ENCODE data around the gene ADIPOQ.
"Not testable (repeated sequence)": the region's sequence is repeated elsewhere in the genome, so short reads cannot be mapped to it uniquely, and the experiment has no call there.

Gene ADIPOQ

DNA sequence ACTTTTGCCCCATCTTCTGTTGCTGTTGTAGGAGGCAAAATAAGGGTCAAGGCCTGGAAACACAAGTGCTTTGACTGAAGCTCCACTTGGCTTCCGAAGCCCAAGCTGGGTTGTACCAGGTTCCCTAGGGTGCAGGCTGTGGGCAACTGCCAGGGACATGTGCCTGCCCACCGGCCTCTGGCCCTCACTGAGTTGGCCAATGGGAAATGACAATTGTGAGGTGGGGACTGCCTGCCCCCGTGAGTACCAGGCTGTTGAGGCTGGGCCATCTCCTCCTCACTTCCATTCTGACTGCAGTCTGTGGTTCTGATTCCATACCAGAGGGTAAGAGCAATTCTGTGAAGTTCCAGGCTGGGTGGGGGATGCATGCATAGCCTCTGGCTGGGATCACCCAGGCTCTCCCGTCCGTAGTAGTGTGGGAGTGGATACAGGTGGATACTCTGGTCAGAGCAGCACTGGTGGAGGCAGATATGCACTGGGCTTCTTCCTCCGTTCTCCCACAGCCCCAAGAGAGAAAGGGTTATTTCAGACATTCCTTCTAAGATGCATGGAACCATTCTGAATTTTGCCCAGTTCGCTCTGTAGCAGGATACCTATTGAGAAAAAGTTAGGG lies at the start of gene ADIPOQ:
ADIPOQ (plus strand) TSS at position 285 of the 613 bp plus-strand sequence. CDS start 10,349 bp downstream, outside the sequence.
- DNase-seq (ENCODE audit: low read depth): no peak

DNA sequence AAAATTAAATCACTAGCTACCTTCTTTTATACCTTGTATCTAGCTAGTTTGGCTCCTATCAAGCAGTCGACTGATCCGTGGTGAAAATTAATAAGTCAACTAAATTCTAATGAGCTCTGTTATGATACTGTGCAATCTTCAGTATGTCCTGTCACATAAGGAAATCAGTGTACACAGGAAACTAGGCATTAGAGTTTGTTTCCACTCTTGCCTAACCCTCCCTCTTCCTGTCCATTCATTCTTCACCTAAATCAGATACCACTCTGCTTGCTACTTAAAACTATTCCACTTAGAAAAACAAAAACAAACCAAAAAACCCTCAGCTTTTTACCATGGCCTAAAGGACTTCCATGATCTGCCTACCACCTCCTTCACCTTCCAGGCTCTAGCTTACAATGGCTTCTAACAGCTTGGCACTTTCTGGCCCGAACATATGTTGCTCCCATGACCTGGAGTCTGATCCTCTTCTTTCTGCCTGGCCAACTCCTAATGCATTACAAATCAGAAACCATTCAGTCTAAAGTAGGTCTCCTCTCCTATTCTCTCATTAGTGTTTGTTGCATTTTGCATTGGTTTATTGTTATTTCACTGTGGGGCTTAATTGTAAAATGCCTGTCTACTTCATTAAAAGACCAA lies 44.2 kb upstream of the ADIPOQ start:
- DNase-seq (ENCODE audit: low read depth): no peak

DNA sequence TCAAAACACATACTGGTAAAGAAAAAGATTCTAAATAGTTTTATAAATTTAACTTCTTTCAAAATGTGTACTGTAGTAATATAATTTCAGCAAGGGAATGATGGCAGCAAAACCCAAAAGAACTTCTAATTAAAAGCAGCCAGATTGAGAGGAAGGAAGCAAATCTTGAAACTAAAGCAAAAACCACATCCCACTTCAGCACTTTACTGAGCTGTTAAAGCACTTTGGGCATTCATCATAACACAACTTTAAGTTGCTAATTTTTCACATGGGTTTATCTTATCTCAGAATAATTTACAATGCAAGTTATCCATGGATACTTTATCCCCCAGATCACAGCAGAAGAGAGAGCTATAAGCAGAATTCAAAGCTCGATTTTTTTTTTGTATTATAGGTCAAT lies 42.2 kb upstream of the ADIPOQ start:
- no peak for DNase-seq (ENCODE audit: low read depth)

DNA sequence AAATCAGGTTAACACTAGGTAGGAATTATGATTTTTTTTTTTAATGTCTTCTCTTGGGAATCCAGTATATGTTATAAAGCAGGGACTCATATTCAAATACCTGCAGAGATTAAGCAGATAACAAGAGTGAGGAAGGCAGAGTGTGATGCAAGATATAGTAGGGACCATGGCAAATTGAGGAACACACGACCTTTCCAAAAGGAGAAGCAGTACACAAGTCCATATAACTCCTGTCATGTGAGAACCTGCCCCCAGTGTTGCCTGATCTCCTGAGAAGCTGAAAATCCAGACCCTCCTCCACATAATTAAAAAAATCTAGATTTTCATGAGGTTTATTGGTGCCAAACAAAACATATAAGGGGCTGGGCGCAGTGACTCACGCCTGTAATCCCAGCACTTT lies 39.8 kb upstream of the ADIPOQ start:
- no peak for DNase-seq (ENCODE audit: low read depth)

DNA sequence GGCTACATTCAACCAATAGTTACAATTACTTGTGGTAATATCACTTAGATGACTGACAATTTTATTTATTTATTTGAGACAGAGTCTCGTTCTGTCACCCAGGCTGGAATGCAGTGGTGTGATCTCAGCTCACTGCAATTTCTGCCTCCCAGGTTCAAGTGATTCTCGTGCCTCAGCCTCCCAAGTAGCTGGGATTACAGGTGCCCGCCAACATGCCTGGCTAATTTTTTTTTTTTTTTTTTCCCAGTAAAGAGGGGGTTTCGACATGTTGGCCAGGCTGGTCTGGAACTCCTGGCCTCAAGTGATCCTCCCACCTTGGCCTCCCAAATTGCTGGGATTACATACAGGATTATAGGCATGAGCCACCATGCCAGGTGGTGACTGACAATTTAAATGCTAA lies 39.1 kb upstream of the ADIPOQ start:
- DNase-seq (ENCODE audit: low read depth): not testable (repeated sequence)

DNA sequence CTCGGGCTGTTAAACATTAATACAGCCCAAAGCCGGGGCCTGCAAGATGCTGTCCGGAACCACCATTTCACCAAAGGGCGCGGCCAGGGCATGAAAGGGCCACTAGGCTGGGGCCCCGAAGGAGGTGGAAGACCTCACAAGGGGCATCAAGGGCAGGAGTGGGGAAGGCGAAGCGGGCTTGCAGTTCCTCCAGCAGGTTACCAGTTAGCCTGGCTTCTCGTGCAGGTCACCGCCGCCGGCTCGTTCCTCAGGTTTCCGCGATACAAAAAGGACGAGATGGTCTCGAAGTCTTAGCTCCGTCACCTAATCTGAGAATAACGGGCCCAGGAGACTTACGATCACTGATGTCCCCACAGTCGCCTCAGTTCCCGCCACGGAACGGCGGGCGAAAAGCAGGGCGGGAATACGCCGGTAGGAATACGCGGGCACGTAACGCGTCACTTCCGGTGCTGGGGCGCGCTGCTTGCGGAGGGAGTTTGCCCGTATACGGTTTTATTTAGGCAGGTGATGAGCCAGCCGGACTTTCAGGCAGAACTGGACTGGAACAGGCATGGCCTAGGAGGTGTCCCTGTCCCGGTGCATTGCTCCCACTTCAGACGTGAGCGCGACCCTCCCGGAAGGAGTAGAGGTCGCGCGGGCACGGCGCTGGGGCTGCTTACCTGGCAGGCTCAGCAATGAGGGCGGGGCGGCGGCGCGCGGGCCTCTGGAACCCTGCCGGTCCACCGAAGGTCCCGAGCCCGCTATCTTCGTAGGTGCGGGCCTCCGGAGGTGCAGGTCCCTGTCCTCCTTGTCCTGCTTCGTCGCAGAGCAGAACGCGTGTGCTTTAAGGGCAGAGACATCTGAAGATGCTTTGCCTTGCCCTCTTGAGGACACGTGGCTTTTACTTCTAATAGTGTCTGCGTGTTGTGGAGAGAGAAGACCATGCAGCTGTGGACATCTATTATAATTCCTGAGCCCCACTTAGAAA lies 36.1 kb upstream of the ADIPOQ start, which contains the start of gene RFC4:
RFC4 (minus strand) TSS at position 394 of the 967 bp plus-strand sequence. CDS start 1,769 bp downstream, outside the sequence.
- DNase-seq (ENCODE audit: low read depth): peak; percentile 85

DNA sequence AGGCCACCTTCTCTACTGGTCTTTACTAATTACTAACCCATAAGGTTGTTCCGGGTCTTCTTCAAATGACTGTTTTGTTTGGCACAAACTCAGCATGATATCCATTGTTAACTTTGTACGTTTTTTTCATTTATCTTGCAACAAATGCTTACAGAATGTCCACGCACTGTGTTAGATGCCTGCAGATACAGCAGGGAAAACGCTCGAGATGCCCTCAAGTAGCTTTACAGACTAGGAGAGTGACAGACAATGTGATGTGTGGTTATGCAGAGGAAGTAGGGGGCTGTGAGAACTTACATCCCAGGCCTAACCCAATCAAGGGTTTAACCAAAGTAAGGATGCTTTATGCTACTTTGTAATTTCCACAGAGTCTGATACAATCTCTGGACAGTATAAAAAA lies 35.3 kb upstream of the ADIPOQ start:
- DNase-seq (ENCODE audit: low read depth): no peak

DNA sequence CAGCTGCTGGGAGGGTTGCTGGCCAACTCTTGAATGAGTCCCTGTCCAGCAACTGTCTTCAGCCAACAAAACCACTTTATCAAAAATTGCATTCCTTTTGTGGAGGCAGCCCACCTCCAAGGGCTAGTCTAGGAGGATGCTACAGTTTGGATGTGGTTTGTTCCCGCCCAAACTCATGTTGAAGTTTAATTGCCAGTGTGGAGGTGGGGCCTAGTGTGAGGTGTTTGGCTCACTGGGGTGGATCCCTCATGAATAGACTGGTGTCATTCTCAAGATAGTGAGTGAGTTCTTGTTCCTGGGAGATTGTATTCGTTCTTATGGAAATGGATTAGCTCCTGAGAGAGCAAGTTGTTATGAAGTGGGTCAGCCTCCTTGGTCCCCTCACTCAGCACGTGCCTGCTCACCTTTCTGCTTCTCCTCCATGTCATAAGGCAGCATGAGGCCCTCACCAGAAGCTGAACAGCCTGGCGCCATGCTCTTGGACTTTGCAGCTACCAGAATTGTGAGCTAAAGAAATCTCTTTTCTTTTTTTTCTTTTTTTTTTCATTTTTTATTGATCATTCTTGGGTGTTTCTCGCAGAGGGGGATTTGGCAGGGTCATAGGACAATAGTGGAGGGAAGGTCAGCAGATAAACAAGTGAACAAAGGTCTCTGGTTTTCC lies 32.0 kb upstream of the ADIPOQ start:
- DNase-seq (ENCODE audit: low read depth): no peak

DNA sequence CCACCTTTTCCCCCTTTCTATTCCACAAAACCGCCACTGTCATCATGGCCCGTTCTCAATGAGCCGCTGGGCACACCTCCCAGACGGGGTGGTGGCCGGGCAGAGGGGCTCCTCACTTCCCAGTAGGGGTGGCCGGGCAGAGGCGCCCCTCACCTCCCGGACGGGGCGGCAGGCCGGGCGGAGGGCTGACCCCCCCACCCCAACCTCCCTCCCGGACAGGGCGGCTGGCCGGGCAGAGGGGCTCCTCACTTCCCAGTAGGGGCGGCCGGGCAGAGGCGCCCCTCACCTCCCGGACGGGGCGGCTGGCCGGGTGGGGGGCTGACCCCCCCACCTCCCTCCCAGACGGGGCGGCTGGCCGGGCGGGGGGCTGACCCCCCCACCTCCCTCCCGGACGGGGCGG lies 31.2 kb upstream of the ADIPOQ start:
- DNase-seq (ENCODE audit: low read depth): not testable (repeated sequence)

DNA sequence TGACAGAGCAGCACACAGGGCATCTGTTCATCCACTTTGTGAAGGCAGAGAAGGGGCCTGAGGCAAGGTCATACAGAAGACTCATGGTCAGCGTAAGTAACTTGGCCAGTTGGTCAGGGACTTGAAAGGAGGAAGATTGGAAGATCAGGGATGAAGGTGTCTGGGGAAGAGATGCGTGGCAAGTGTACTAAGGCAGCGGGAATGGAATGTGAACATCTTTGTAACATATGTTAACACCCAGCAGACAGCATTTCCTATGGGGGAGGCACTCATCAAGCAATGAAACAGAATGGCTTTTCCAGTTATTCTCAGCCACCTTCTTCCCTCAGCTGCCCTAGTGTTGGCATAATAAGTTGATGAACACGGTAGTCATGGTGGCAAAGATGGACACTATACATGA lies 28.4 kb upstream of the ADIPOQ start:
- DNase-seq (ENCODE audit: low read depth): no peak

DNA sequence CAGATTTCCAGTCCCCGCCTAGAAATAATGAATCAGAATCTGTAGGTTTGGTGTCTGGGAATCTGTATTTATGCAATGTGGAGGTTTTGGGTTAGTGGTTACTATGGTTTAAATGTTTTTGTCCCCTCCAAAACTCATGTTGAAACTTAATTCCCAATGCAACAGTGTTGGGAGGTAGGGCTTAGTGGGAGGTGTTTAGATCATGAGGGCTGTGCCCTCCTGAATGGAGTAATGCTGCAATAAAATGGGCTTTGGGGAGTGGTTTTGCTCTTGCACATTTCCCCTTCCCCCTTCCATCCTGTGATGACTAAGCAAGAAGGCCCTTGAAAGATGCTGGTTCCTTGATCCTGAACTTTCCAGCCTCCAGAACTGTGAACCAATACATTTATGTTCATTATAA lies 27.1 kb upstream of the ADIPOQ start:
- no peak for DNase-seq (ENCODE audit: low read depth)

DNA sequence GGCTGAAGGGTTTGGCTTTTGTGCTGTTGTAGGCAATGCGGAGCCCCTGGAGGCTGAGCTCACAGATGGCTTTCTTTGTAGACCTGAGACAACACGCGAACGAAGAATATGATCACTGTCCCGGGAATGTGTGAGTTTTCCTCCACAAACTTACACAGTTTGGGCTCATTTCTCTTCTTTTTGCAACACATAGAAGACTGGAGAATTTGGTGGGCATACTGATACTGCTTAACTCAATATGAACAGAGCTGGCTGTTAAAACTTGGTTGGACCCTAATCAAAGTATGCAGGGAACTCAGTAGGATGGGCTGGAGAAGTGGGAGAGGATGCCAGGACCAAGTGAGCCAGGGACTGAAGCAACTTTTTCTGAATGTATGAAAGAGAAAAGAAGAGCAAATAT lies 24.0 kb upstream of the ADIPOQ start:
- DNase-seq (ENCODE audit: low read depth): no peak

DNA sequence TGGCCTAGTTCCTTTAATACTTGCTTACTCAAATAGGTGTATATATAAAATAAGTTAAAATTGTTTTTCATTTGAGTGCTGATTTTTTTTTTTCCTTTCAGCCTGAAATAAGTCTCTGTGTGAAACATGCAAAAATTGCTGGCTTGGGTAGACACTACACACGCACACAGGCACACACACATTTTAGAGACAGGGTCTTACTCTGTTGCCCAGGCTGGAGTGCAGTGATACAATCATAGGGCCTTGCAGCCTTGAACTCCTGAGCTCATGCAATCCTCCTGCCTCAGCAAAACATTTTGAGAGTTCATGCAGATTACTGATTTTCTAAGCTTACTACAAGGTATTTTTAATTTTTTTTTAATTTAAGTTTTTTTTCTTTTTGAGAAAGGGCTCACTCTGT lies 23.6 kb upstream of the ADIPOQ start:
- no peak for DNase-seq (ENCODE audit: low read depth)

DNA sequence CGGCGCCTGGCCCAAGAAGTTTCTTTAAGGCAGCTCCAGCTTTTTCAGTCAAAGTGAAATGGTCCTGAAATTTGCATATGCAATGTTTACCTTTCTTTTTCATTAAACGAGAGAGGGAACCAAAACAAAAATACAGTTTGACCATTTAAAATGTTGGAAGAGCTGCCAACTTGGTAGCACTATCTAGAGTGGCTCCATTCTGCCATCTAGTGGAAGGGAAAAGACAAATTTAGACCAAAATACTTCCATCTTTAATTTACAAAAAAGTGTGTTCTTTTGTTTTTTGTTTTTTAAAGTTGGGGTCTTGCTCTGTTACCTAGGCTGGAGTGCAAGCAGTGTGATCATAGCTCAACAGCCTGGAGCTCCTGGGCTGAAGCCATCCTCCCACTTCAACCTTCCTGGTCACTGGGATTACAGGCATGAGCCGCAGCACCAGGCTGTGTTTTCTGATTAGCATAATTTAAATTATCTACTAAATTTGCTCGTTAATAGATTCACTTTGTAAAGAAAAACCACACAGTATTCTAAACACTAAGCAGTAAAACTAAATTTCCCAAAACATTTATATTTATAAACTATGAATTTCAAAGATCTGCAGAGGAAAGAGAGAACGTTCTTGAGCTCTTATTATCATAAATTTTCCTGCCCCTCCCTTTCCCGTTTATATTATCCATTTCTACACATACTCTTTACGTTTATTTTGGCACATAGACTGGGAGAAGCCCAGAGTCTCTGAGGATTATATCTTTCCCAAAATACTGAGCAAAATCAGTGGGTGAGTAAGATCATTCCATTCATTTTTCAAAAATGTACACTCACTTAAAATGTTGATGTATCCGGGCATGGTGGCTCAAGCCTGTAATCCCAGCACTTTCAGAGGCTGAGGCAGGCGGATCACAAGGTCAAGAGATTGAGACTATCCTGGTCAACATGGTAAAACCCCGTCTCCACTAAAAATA lies 20.8 kb upstream of the ADIPOQ start:
- no peak for DNase-seq (ENCODE audit: low read depth)

DNA sequence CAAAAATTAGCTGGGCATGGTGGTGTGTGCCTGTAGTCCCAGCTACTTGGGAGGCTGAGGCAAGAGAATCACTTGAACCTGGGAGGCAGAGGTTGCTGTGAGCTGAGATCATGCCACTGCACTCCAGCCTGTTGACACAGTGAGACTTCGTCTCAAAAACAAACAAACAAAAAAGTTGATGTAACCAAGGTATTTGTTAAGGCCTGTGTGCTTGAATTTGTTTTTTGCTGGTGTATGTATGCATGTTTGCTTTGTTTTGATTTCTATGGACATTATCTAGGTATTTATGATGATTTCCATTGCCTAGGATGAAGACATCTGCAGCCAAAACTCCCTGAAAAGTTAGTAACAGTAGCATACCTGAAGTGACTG lies 20.1 kb upstream of the ADIPOQ start:
- not testable (repeated sequence) for DNase-seq (ENCODE audit: low read depth)

DNA sequence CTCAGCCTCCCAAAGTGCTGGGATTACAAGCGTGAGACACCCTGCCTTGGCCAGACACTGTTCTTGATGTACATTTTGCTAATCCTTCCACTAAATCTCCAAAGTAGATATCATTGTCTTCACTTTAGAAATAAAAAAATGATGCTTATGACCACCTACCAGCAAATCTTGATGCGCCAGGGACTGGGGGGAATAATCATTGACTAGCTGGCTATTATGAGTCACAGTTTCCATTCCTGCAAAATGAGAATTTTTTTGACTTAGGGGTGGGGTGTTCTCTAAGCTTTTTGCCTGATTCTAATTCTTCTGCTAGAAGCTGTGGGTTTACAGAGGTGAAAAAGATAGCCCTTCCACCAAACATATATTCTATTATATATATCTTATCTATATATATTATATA lies 19.1 kb upstream of the ADIPOQ start:
- DNase-seq (ENCODE audit: low read depth): no peak

DNA sequence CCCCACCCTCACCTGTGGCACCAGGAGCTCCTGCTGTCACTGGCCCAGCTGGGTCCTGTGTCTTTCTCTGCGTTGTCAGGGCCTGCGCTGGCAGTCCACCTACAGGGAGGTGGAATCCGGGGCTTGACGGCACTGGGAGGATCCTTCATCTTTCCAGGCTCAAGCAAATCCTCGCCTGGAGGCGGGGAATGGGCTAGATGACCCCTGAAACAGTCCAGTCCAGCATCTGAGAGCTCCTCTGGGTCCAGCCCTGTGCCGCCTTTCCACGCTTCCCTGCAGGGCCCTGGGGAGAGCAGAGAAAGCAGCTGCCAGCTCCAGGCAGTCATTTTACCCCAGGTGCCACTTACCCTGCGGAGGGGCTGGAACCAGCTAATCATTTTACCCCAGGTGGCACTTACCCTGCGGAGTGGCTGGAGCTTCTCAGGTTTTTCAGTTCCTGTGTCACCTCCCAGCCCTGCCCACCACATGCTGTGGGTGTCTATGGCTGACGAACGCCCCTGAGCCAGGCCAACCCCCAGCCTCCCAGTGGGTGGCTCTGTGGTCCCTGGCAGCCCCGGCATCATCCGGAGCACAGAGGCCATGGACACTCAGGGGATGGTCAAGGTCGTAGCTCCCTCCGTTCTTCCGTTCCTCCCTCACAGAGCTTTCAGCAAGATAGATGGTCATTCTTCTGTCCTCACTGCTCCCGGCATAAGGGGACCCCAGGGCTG lies 17.9 kb upstream of the ADIPOQ start:
- no peak for DNase-seq (ENCODE audit: low read depth)

DNA sequence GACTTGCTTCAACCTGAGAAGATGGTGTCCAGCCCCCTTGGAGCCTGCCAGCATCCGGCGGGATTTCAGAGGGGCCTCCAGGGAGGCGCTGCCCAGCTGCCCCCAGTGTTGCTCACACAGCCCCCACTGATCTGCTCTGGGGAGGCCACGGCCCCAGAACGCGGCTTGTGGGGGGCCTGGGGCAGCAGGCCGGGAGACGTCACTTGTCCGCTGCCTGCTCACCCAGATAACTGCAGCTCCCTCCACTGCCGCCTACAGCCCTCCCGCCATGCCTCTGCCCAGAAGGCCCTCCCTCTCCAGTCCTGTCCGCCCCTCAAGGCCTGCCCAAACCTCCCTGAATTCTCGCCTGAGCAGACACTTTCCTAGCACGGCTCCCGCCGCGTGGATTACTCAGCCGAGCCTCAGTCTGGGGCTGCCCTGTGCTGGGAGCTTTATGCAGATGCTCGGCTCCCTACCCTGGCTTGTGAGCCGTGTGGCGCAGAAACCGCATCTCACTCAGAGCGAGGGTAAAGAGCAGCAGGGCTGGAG lies 17.2 kb upstream of the ADIPOQ start:
- peak; percentile 49 for DNase-seq (ENCODE audit: low read depth)

DNA sequence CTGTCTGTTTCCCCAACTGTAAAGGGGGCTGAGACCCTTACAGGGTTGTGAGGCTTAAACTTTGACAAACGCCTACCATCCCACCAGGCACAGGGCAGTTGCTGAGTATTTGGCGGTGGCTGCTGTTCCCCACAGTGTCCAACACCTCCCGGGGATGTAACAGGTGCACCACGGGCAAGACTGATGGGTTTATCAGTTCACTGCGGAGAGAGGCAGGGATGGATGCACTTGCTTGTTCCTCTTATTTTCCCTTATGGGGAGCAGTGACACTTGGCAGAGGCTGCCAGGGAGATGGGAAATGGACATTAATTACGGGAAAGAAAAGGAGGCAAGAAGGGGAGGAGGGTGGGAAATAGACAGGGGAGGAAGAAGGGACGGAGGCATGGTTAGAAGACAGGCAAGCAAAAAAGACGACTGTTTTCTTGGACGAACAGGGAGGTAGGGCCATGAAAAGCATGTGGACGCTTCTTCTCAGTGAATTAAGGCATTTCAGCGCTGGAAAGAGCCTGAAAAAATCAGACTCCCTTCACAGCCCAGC lies 16.6 kb upstream of the ADIPOQ start:
- no peak for DNase-seq (ENCODE audit: low read depth)

DNA sequence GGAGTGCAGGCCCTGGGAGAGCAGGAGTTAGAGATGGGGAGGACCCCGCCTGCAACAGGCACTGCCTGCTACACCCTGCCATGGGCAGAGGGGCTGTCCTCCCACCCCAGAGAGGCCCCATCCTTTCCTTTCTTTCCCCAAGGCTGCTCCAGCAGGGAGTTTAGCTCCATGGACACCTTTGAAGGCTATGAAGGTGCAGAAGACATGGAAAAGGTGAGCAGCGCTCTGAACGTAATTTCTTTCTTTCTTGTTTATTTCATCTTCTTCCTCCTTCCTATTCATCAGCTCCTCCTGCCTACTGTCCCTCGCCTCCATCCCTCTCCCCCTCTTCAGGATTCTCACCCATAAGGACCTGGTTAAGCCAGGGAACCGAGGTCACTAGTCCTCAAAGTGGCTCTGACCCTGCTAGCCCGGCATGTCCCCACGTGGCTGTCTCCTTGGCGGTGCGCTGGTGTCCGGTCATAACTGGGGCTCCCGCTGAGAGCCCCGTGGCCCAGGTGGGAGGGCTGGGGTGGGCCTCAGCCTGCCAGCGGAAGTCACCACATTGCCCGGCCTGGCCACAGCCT lies 16.0 kb upstream of the ADIPOQ start:
- DNase-seq (ENCODE audit: low read depth): peak; percentile 27

Data from activated T-cell treated with anti-CD3 and anti-CD28 coated beads for 48 hours (primary cell).